Measurements from ENCODE around the gene TLCD3B.
A peak's percentile ranks its signal among the peaks of the same experiment; 100 is the strongest.

TLCD3B gene, protein sequence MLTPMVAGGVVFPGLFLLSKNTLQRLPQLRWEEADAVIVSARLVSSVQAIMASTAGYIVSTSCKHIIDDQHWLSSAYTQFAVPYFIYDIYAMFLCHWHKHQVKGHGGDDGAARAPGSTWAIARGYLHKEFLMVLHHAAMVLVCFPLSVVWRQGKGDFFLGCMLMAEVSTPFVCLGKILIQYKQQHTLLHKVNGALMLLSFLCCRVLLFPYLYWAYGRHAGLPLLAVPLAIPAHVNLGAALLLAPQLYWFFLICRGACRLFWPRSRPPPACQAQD

DNA sequence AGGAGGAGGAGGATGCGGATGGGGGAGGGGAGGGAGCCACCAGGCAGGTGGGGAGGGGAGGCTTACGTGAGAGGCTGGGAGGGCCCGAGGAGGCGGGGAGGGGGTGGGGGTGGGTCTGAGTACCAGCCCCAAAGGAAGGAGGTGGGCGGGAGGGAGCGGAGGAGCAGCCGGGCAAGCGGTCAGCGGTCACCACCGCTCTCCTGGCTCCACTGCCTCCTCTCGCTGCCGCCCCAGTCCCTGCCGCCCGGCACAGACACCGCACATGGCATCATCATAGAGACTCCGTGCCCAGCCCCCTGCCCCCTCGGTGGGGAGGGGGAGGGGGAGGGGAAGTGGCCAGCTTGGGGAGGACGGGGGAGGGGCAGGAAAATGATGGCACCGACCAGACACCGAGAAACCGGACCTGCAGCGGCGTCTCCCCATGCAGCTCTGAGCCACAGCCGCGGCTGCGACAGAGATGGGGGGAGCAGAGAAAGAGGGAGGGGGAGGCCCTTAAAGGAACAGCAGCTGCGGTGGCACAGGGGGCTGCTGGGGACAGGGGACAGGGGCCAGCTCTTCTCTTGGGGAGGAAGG, at the start of gene TLCD3B:
Gene TLCD3B, minus strand, starts transcription at position 431 of the 573 bp plus-strand sequence. CDS start 744 bp downstream, outside the sequence.
- no peak within 1 kb of the TSS; the same call in 1 of the 2 replicates for H3K4me3 ChIP-seq (replicated peaks; ENCODE audit: low read depth, low read length)
- no peaks in the 10 kb centered on the region; the same call in 1 of the 2 replicates for H3K27me3 ChIP-seq (replicated peaks; ENCODE audit: control insufficient read depth, insufficient read depth, low read length)
- TF ChIP-seq, protein P1, sequence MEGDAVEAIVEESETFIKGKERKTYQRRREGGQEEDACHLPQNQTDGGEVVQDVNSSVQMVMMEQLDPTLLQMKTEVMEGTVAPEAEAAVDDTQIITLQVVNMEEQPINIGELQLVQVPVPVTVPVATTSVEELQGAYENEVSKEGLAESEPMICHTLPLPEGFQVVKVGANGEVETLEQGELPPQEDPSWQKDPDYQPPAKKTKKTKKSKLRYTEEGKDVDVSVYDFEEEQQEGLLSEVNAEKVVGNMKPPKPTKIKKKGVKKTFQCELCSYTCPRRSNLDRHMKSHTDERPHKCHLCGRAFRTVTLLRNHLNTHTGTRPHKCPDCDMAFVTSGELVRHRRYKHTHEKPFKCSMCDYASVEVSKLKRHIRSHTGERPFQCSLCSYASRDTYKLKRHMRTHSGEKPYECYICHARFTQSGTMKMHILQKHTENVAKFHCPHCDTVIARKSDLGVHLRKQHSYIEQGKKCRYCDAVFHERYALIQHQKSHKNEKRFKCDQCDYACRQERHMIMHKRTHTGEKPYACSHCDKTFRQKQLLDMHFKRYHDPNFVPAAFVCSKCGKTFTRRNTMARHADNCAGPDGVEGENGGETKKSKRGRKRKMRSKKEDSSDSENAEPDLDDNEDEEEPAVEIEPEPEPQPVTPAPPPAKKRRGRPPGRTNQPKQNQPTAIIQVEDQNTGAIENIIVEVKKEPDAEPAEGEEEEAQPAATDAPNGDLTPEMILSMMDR (IDR thresholded peaks at IDR 0.05; ENCODE audit: insufficient read depth, low read length, poor library complexity, severe bottlenecking) = no peak
- DNase-seq (ENCODE audit: extremely low read depth, insufficient read length) = no peak
- H3K36me3 ChIP-seq (ENCODE audit: control insufficient read depth, insufficient read depth, low read length) = no peaks in the 10 kb centered on the region

DNA sequence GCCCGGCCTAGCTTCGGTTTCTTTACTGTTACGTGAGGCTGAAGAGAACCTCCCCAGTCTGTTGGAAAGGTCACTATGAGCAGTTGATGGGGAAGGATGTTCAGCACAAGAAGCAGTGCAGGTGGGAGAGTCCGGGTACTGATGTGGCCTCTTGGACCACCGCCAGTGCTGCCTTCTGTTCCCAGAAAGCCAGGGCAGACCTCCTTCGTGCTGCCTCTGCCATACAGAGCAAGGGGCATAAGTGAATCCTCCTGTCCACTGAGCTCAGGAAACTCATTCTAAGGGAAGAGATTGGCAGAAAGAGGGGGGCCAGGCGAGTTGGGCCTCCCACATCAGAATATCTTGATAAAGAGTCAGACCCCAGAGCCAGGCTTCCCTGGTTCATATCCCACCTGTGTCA, 48.4 kb upstream of the TLCD3B start:
- H3K27me3 ChIP-seq (replicated peaks; ENCODE audit: control insufficient read depth, insufficient read depth, low read length) = no peaks in the 10 kb centered on the region
- H3K4me3 ChIP-seq (replicated peaks; ENCODE audit: low read depth, low read length) = no peak overlapping the region
- no peak for DNase-seq (ENCODE audit: extremely low read depth, insufficient read length)
- peaks cover 44% of the 10 kb centered on the region for H3K36me3 ChIP-seq (ENCODE audit: control insufficient read depth, insufficient read depth, low read length)
- TF ChIP-seq, protein P1 (IDR thresholded peaks at IDR 0.05; ENCODE audit: insufficient read depth, low read length, poor library complexity, severe bottlenecking) = no peak

DNA sequence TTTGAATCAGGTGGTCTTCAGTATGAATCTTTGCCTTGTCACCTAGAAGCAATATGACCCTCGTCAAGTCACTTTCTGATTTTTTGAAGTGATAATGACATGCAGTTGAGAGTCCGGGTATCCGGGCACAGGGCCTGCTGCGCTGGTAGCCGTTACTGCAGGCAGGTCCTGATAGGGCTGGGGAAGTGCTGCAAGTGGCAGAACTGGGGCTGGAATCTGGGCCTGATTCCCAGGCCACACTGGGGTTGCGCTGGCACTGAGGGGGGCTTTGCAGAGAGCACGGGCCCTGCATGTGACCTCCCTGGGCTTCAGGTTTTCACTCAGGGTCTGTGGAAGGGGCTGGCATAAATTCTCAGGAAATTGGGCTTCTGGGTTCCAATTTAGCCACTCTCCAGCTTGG, 47.7 kb upstream of the TLCD3B start:
- no peak overlapping the region for H3K4me3 ChIP-seq (replicated peaks; ENCODE audit: low read depth, low read length)
- H3K36me3 ChIP-seq (ENCODE audit: control insufficient read depth, insufficient read depth, low read length) = peaks cover 39% of the 10 kb centered on the region
- DNase-seq (ENCODE audit: extremely low read depth, insufficient read length) = no peak

DNA sequence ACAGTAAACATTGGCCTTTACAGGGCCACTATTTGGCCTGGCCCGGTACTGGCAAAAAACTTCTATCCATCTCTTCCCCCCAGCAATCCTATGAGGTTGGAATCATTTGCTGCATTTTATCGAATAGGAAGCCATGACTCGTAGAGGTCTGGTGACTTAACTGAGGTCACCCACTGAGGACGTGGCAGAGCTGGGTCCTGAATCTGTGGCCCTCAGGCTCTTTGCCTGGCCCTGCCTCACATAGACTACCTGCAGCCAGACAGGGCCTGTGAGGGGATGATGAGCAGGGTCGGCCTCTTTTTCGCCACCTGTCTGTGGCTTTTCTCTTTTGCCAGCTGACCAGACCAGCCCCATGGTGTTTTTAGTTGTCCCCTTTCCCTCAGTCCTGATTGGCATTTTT, 46.6 kb upstream of the TLCD3B start:
- TF ChIP-seq, protein P1 (IDR thresholded peaks at IDR 0.05; ENCODE audit: insufficient read depth, low read length, poor library complexity, severe bottlenecking) = no peak
- no peak for DNase-seq (ENCODE audit: extremely low read depth, insufficient read length)
- Histone ChIP-seq H3K36me3 (ENCODE audit: control insufficient read depth, insufficient read depth, low read length) (peaks cover 28% of the 10 kb centered on the region), H3K4me3 (replicated peaks; ENCODE audit: low read depth, low read length) (no peak overlapping the region), H3K27me3 (replicated peaks; ENCODE audit: control insufficient read depth, insufficient read depth, low read length) (no peaks in the 10 kb centered on the region)

More for the DNA sequence above, 47.7 kb upstream of the TLCD3B start:
- TF ChIP-seq, protein P1 (IDR thresholded peaks at IDR 0.05; ENCODE audit: insufficient read depth, low read length, poor library complexity, severe bottlenecking) = no peak
- H3K27me3 ChIP-seq (replicated peaks; ENCODE audit: control insufficient read depth, insufficient read depth, low read length) = no peaks in the 10 kb centered on the region

DNA sequence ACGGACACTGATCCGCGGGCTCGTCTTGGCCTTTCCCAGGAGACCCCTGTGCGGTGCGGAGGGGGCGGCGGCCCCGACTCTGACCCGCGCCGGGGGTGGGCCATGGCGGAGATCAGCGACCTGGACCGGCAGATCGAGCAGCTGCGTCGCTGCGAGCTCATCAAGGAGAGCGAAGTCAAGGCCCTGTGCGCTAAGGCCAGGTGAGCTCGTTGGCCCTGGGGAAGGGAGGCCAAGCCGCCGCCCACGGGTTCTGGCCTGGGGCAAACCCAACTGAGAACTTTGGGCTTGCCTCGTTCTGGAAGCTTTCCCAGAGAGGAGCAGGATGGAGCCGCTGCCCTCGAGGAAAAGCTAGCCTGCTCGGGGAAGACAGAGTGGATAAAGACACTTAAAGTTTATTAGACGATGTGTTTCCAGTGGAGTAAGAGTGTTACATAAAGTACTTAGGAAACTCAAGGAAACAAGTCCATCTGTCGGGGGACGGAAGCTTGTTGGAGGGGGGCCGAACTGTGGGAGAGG, 45.3 kb upstream of the TLCD3B start:
- H3K4me3 ChIP-seq (replicated peaks; ENCODE audit: low read depth, low read length) = peak overlapping the region; percentile 96
- TF ChIP-seq, protein P1 (IDR thresholded peaks at IDR 0.05; ENCODE audit: insufficient read depth, low read length, poor library complexity, severe bottlenecking) = no peak
- no peaks in the 10 kb centered on the region for H3K27me3 ChIP-seq (replicated peaks; ENCODE audit: control insufficient read depth, insufficient read depth, low read length)
- DNase-seq (ENCODE audit: extremely low read depth, insufficient read length) = no peak
- peaks cover 21% of the 10 kb centered on the region for H3K36me3 ChIP-seq (ENCODE audit: control insufficient read depth, insufficient read depth, low read length)
